Daoy (cell line): ENCODE data around the gene TADA2A. TPM values are rescaled to one million over a fixed set of nuclear protein-coding genes. Genes with fewer than 3 reads are reported as not detected.
"Not testable (repeated sequence)": the region's sequence is repeated elsewhere in the genome, so short reads cannot be mapped to it uniquely, and the experiment has no call there.

Source experiments
- DNase-seq: peaks from one replicate; pipeline ENCODE4 v3.0.0-alpha.2; 2015; ENCODE audit warnings: low read depth
- total RNA-seq: library from RNA; depleted of rRNA; stranded (reverse); fragments of >200 nt; shearing (Covaris generic); gene quantifications from 2 replicates; pipeline ENCODE4 v1.2.3, GENCODE V29; 2014

Gene TADA2A
- total RNA-seq, 1 experiment from 2014 or later = 14.0 TPM

- DNase-seq = no peak
Measured at GRCh38 chr17:37400505-37400904, 6.2 kb upstream of the TADA2A start.

DNA sequence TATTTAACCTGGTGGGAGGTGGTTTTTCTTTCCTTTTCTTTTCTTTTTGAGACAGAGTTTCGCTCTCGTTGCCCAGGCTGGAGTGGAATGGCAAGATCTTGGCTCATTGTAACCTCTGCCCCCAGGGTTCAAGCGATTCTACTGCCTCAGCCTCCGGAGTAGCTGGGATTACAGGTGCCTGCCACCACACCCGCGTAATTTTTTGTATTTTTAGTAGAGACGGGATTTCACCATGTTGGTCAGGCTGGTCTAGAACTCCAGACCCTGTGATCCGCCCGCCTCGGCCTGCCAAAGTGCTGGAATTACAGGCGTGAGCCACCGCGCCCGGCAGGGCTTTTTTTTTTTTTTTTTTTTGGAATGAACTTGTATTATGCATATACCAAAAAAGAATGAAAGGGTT is 1.2 kb upstream of the TADA2A start:
- DNase-seq = not testable (repeated sequence)

- no peak for DNase-seq
Measured at GRCh38 chr17:37405955-37406634, 591 bp upstream of the TADA2A start.

DNA sequence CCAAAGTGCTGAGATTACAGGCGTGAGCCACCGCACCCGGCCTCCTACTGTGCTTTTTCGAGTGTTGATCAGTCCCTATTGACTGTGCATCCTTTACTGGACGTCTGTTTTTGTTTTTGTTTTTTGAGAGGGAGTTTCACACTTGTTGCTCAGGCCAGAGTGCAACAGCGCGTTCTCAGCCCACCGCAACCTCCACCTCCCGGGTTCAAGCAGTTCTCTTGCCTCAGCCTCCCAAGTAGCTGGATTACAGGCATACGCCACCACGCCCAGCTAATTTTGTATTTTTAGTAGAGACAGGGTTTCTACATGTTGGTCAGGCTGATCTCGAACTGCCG is 1.4 kb downstream of the TADA2A start:
- not testable (repeated sequence) for DNase-seq

GRCh38 chr17:37410357-37410756 is 3.7 kb downstream of the TADA2A start:
- no peak for DNase-seq

GRCh38 chr17:37413875-37414519 is 7.3 kb downstream of the TADA2A start:
- DNase-seq = no peak

DNA sequence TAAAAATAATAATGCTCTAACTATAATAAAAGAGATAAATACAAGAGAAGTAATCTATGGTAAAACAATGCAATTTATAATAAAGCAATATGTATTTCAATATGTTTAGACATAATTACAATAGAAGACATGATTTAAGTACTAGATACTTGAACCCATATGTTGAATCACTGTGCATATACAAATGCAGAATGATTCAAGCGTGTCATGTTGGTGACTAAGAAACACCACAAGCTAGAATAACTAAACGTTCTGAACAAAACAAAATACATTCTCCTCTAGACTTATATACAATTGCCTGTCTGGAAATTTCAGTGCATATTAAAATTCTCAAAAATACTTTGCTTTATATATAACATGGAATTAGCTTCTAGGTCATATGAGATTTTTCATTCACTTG is 11.2 kb downstream of the TADA2A start:
- DNase-seq = no peak

DNA sequence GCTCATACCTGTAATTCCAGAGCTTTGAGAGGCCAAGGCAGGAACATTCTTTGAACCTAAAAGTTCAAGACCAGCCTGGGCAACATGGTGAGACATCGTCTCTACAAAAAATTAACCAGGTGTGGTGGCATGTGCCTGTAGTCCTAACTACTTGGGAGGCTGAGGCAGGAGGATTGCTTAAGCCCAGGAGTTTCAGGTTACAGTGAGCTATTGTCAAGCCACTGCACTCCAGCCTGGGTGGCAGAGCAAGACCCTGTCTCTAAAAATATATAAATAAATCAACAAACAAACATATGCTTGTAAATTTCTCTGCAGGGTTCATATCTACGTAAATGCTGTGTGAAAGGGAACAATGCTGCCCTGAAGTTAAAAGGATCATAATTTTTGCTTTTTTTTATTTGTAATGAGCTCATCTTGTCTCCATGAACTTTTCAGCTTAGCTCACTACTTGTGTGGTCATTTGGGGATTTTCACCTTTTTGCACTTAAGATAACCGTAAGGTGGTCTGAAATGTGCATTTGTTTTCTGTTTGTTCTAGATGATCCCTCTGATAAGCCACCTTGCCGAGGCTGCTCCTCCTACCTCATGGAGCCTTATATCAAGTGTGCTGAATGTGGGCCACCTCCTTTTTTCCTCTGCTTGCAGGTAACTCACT is 16.4 kb downstream of the TADA2A start:
- DNase-seq = no peak

DNA sequence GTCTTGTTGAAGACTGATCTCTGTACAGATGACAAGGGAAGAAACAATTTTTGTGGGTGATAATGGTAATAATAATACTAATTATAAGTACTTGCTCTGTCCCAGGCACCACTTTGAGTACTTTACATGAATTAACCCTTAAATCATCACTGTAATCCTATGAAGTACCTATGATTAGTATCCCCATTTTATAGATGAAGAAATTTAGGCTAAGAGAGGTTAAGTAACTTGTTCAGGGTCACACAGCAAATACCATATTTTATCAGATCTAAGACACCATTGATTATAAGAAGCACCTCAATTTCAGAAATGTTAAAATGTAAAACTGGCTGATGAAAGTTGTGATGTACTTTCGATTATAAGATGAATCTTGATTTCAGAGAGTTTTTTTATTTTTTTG is 18.6 kb downstream of the TADA2A start:
- no peak for DNase-seq

DNA sequence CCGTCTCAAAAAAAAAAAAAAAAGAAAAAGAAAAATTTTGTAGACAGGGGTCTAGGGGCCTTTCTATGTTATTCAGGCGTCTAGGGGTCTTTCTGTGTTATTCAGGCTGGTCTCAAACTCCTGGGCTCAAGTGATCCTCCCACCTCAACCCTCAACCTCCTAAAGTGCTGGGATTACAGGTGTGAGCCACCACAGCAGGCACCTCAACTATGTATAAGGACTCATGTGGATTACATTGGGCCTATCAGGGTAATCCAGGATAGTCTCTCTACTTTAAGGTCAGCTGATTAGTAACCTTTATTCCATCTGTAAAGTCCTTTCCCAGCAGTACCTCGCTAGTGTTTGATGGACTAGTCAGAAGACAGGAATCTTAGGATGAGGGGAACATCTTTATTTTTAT is 22.4 kb downstream of the TADA2A start:
- DNase-seq = no peak

GRCh38 chr17:37429453-37429852 is 22.8 kb downstream of the TADA2A start:
- no peak for DNase-seq

- no peak for DNase-seq
Measured at GRCh38 chr17:37430051-37430627, 23.5 kb downstream of the TADA2A start.

DNA sequence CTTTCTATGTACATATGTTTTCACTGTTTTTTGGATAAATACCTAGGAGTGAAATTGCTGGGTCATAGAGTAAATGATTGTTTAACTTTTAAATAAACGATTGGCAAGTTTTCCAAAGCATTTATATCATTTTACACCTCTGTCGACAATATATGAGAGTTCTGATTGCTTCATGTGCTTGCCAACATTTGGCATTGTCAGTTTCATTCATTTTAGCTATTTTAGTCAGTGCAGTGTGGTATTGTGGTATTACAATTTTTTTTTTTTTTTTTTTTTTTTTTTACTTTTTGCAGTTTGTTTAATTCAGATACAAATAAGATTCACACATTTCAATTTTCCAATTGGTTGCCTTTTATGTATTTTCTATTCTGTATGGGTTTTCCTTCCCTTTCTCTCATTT is 26.0 kb downstream of the TADA2A start:
- no peak for DNase-seq

GRCh38 chr17:37438141-37438540 is 31.5 kb downstream of the TADA2A start:
- DNase-seq = no peak

DNA sequence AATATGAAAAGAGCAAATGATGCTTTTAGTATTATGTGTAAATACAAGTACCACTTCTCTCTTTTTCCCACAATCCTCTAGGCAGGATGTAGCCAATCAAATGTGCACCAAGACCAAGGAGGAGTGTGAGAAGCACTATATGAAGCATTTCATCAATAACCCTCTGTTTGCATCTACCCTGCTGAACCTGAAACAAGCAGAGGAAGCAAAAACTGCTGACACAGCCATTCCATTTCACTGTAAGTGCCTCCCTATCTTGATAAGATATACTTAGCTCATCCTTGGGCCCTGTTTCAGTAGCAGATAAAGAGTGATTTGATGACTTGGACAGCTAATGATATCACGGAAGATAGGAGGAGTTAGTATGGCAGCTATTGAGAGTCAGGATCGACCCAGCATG is 33.7 kb downstream of the TADA2A start:
- no peak for DNase-seq

GRCh38 chr17:37441369-37442014 is 34.8 kb downstream of the TADA2A start:
- not testable (repeated sequence) for DNase-seq

DNA sequence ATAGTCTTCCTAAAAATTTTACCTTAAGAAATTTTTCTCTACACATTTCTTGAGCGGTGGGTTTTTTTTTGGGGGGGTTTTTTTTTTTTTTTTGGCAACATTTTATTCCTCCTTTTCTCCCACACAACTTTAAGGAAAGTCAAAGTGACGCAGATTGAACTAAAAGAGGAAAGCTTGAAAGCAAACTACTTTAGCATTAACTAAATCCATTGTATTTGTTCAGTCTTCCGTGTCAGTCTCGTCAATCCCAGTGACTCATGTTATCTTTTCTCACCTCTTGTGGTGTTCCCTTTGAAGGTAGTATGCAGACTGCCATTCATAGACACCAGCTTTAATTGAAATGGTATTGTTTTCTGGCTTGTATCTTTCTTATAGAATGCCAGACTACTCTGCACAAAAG is 39.3 kb downstream of the TADA2A start:
- DNase-seq = peak; percentile 47

GRCh38 chr17:37447641-37448040 is 41.0 kb downstream of the TADA2A start:
- DNase-seq = peak; percentile 11

GRCh38 chr17:37450112-37450511 is 43.4 kb downstream of the TADA2A start:
- no peak for DNase-seq

DNA sequence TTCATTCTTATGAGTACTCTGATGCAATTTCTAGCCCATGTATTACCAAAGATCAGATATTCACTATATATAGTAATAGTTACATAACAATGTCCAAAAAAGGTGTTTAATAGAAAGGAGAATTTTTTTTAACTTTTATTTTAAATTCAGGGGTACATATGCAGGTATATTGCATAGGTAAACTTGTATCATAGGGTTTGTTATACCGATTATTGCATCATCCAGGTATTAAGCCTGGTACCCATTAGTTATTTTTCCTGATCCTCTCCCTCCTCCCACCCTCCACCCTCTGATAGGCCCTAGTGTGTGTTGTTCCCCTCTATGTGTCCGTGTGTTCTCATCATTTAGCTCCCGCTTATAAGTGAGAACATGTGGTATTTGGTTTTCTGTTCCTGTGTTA is 51.1 kb downstream of the TADA2A start:
- not testable (repeated sequence) for DNase-seq

DNA sequence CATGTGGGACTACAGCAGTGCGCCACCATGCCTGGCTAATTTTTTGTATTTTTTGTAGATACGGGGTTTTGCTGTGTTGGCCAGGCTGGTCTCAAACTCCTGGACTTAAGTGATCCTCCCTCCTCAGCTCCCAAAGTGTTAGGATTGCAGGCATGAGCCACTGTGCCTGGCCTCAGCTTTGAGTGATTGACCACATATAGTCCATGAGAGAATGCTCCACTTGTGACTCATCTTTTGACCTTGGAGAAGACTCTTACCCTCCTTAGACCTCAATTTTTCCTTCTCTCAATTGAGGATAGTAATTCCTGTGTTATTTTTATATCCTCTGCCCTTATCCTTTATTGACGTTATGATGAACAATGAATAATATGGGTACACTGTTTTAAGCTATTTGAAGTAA is 52.1 kb downstream of the TADA2A start:
- DNase-seq = peak; percentile 13

DNA sequence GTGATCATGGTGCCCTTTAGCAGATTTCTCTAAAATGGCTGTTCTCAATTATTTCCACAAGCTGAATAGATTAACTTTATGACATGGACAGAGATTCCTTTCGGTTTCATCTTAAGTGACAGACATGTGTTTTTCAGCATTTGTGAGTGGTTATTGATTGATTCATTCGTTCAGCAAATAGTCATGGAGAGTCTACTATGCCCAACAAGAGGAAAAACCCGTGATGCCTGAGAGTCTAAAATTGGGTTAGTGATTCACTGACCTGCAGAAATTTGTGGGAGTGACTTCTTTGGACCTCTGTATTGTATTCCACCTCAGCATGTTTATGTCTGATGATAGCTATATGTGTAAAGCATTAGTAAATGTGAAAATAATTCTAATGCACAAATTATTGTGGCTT is 55.0 kb downstream of the TADA2A start:
- DNase-seq = no peak
